ENCODE results near the gene SKI.

Gene SKI

GRCh38 chr1:2340918-2341254, 112.8 kb downstream of the SKI start:
- no peak for DNase-seq (ENCODE audit: low read depth)

- DNase-seq (ENCODE audit: low read depth), result no peak
Measured at GRCh38 chr1:2341706-2342383, 113.7 kb downstream of the SKI start.

- DNase-seq (ENCODE audit: low read depth), result no peak
Measured at GRCh38 chr1:2342384-2343022, 114.4 kb downstream of the SKI start.

GRCh38 chr1:2343023-2343935, 115.2 kb downstream of the SKI start:
- DNase-seq (ENCODE audit: low read depth), result no peak

GRCh38 chr1:2344121-2344681, 116.1 kb downstream of the SKI start:
- DNase-seq (ENCODE audit: low read depth), result no peak

- no peak for DNase-seq (ENCODE audit: low read depth)
Measured at GRCh38 chr1:2344744-2345296, 116.7 kb downstream of the SKI start.

- no peak for DNase-seq (ENCODE audit: low read depth)
Measured at GRCh38 chr1:2345297-2346075, 117.4 kb downstream of the SKI start.

GRCh38 chr1:2346691-2347408, 118.7 kb downstream of the SKI start:
- no peak for DNase-seq (ENCODE audit: low read depth)

GRCh38 chr1:2347409-2347785, 119.3 kb downstream of the SKI start:
- DNase-seq (ENCODE audit: low read depth), result no peak

GRCh38 chr1:2347896-2348295, 119.8 kb downstream of the SKI start:
- DNase-seq (ENCODE audit: low read depth), result no peak

- DNase-seq (ENCODE audit: low read depth), result no peak
Measured at GRCh38 chr1:2348346-2349325, 120.5 kb downstream of the SKI start.

GRCh38 chr1:2349806-2350205, 121.7 kb downstream of the SKI start:
- no peak for DNase-seq (ENCODE audit: low read depth)

- DNase-seq (ENCODE audit: low read depth), result no peak
Measured at GRCh38 chr1:2350501-2350900, 122.4 kb downstream of the SKI start.

GRCh38 chr1:2350911-2351655, 123.0 kb downstream of the SKI start:
- DNase-seq (ENCODE audit: low read depth), result no peak

GRCh38 chr1:2351723-2352122, 123.6 kb downstream of the SKI start:
- no peak for DNase-seq (ENCODE audit: low read depth)

GRCh38 chr1:2352341-2352896, 124.3 kb downstream of the SKI start:
- DNase-seq (ENCODE audit: low read depth), result no peak

- DNase-seq (ENCODE audit: low read depth), result no peak
Measured at GRCh38 chr1:2352897-2353550, 124.9 kb downstream of the SKI start.
